GM23338 (cell line): ENCODE measurements around the gene SFT2D2. TPM values are rescaled to one million over a fixed set of nuclear protein-coding genes. Genes with fewer than 3 reads are reported as not detected.

ENCODE experiments used
- ATAC-seq: fragments of 200-7000 bp; cut with Tn5 transposase; 3 replicates; pipeline ENCODE4 v1.9.1; 2020
- DNase-seq: peaks from one replicate; pipeline ENCODE4 v3.0.0-alpha.2; 2015; ENCODE audit warnings: low spot score
- H2AFZ ChIP-seq: fragments of 200-600 bp; sonication (generic); 2 replicates; pipeline ENCODE4 v1.8.0; 2016; ENCODE audit warnings: antibody characterized with exemption, mild to moderate bottlenecking, moderate library complexity
- H3F3A ChIP-seq: fragments of 200-600 bp; sonication (generic); replicated peaks from 2 replicates; pipeline ENCODE4 v1.8.0; 2017; ENCODE audit warnings: antibody characterized with exemption, mixed run types, low read depth
- H3K27ac ChIP-seq: fragments of 200-600 bp; sonication (generic); 2 replicates; pipeline ENCODE4 v1.6.1; 2016; ENCODE audit warnings: low read depth
- H3K27me3 ChIP-seq: fragments of 200-600 bp; sonication (generic); 2 replicates; pipeline ENCODE4 v1.8.0; 2016; ENCODE audit warnings: mild to moderate bottlenecking, mixed run types, moderate library complexity; ENCODE audit not compliant: insufficient read depth
- H3K36me3 ChIP-seq: fragments of 200-600 bp; sonication (generic); 2 replicates; pipeline ENCODE4 v1.8.0; 2016; ENCODE audit warnings: mild to moderate bottlenecking; ENCODE audit not compliant: insufficient read depth
- H3K4me1 ChIP-seq: fragments of 200-600 bp; sonication (generic); 2 replicates; pipeline ENCODE4 v1.8.0; 2016; ENCODE audit warnings: mild to moderate bottlenecking, moderate library complexity; ENCODE audit not compliant: insufficient read depth
- H3K4me2 ChIP-seq: fragments of 200-600 bp; sonication (generic); 2 replicates; pipeline ENCODE4 v1.7.1; 2017; ENCODE audit warnings: mixed run types
- H3K4me3 ChIP-seq: fragments of 200-600 bp; sonication (generic); 2 replicates; pipeline ENCODE4 v1.6.1; 2016; ENCODE audit warnings: mixed run types
- H3K79me2 ChIP-seq: fragments of 200-600 bp; sonication (generic); replicated peaks from 2 replicates; pipeline ENCODE4 v1.8.0; 2017; ENCODE audit warnings: mild to moderate bottlenecking; ENCODE audit not compliant: insufficient read depth
- H3K9me2 ChIP-seq: fragments of 200-600 bp; sonication (generic); 2 replicates; pipeline ENCODE4 v1.8.0; 2017; ENCODE audit not compliant: insufficient read depth
- H4K20me1 ChIP-seq: fragments of 200-600 bp; sonication (generic); replicated peaks from 2 replicates; pipeline ENCODE4 v1.8.0; 2017; ENCODE audit warnings: mild to moderate bottlenecking; ENCODE audit not compliant: insufficient read depth
- H3K27ac Mint-ChIP-seq: 2 replicates; pipeline ENCODE4 v1.8.0; 2020; ENCODE audit warnings: inconsistent platforms, mild to moderate bottlenecking, moderate library complexity, mixed read lengths
- H3K27me3 Mint-ChIP-seq: 3 replicates; pipeline ENCODE4 v1.8.0; 2022; ENCODE audit warnings: low read depth, mild to moderate bottlenecking, moderate library complexity, mixed read lengths, inconsistent platforms; ENCODE audit not compliant: insufficient read depth, poor library complexity
- H3K36me3 Mint-ChIP-seq: 3 replicates; pipeline ENCODE4 v1.8.0; 2021; ENCODE audit warnings: low read depth, mild to moderate bottlenecking, inconsistent platforms, moderate library complexity, mixed read lengths
- H3K4me1 Mint-ChIP-seq: 3 replicates; pipeline ENCODE4 v1.8.0; 2020; ENCODE audit warnings: mild to moderate bottlenecking, inconsistent platforms, mixed read lengths
- H3K4me3 Mint-ChIP-seq: 3 replicates; pipeline ENCODE4 v1.8.0; 2021; ENCODE audit warnings: moderate library complexity, mild to moderate bottlenecking, inconsistent platforms, mixed read lengths
- H3K9me3 Mint-ChIP-seq: 3 replicates; pipeline ENCODE4 v1.8.0; 2020; ENCODE audit warnings: moderate library complexity, mild to moderate bottlenecking, inconsistent platforms, mixed read lengths
- CREB1 ChIP-seq: fragments of 250-450 bp; sonication (Bioruptor Pico); IDR thresholded peaks from 2 replicates; pipeline ENCODE4 v1.5.0; 2020; ENCODE audit warnings: low read depth, mild to moderate bottlenecking, moderate library complexity
- CTCF ChIP-seq, 2 experiments: fragments of 200-600 bp in 1 of 2; sonication (generic) in 1 of 2; conservative IDR thresholded peaks; 2 replicates each; pipeline versions ENCODE4 v1.5.1 to v1.6.1; 2016 to 2017; ENCODE audit warnings: antibody characterized with exemption in 2 of 2, low read depth in 2 of 2, mild to moderate bottlenecking in 2 of 2, moderate library complexity in 1 of 2
- ETS1 ChIP-seq: IDR thresholded peaks from 2 replicates; pipeline ENCODE4 v1.6.1; 2016; ENCODE audit warnings: antibody characterized with exemption
- EZH2 ChIP-seq: fragments of 200-600 bp; sonication (generic); IDR thresholded peaks from one replicate; pipeline ENCODE4 v1.8.0; 2017; ENCODE audit warnings: antibody characterized with exemption, mild to moderate bottlenecking, low read depth; ENCODE audit not compliant: unreplicated experiment
- EZH2phosphoT487 ChIP-seq: fragments of 200-600 bp; sonication (generic); IDR thresholded peaks from one replicate; pipeline ENCODE4 v1.8.1; 2018; ENCODE audit warnings: antibody characterized with exemption; ENCODE audit not compliant: unreplicated experiment
- JUNB ChIP-seq: IDR thresholded peaks from one replicate; pipeline ENCODE4 v1.6.1; 2016; ENCODE audit warnings: antibody characterized with exemption; ENCODE audit not compliant: unreplicated experiment
- NANOG ChIP-seq: IDR thresholded peaks from 2 replicates; pipeline ENCODE4 v1.6.1; 2016; ENCODE audit warnings: antibody characterized with exemption, borderline replicate concordance
- POLR2AphosphoS5 ChIP-seq: IDR thresholded peaks from 2 replicates; pipeline ENCODE4 v1.6.1; 2016; ENCODE audit warnings: antibody characterized with exemption, low read depth
- STAT1 ChIP-seq: IDR thresholded peaks from one replicate; pipeline ENCODE4 v1.6.1; 2016; ENCODE audit warnings: antibody characterized with exemption; ENCODE audit not compliant: unreplicated experiment
- ZNF114 ChIP-seq: fragments of 250-450 bp; sonication (Bioruptor Pico); IDR thresholded peaks from 2 replicates; pipeline ENCODE4 v1.5.0; 2020; ENCODE audit warnings: mild to moderate bottlenecking, moderate library complexity
- ZNF331 ChIP-seq: fragments of 250-450 bp; sonication (Bioruptor Pico); IDR thresholded peaks from 2 replicates; pipeline ENCODE4 v1.5.0; 2020; ENCODE audit warnings: low read depth, mild to moderate bottlenecking, moderate library complexity
- polyA plus RNA-seq: library from polyadenylated mRNA; unstranded; fragments of >200 nt; fragmentation: Nextera tagmentation; extraction: Ambion mirVana; gene quantifications from 2 replicates; pipeline ENCODE4 v1.2.1, GENCODE V29; 2016
- total RNA-seq: library from RNA; depleted of rRNA; stranded (reverse); fragments of >200 nt; shearing (Covaris generic); gene quantifications from 2 replicates; pipeline ENCODE4 v1.2.3, GENCODE V29; 2014
- TF ChIP-seq, protein P1 (sequence below): IDR thresholded peaks from one replicate; pipeline ENCODE4 v1.6.1; 2018; ENCODE audit warnings: antibody characterized with exemption; ENCODE audit not compliant: unreplicated experiment
- TF ChIP-seq, protein P2 (sequence below): fragments of 250-450 bp; sonication (Bioruptor Pico); IDR thresholded peaks from 2 replicates; pipeline ENCODE4 v1.5.0; 2020; ENCODE audit warnings: mild to moderate bottlenecking, moderate library complexity

SFT2D2 gene
- total and polyA plus RNA-seq, 2 experiments from 2014 or later, result 7.6 to 27.2 TPM

DNA sequence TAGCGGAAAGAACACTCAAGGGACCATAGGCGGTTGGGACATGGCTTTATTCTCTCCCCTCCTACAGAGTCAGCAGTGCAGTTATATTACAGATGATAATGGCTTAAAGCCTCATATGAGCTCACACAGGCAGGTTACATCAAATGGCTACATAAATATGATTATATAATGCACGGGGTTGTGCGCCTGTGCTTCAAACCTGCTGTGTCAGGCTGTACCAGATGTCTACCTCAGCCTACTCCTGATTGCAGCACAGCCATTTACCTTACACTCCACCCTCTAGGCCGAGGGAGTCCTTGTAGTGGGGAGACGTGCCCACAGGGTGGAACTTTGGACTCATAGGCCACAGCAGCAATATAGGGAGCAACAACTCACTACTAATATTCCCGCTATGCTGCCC is 38.5 kb downstream of the SFT2D2 start:
- Mint-ChIP-seq H3K4me1 (peaks cover 21% of the 10 kb centered on the region), H3K9me3 (peaks cover 11% of the 10 kb centered on the region), H3K27me3 (no peaks in the 10 kb centered on the region), H3K4me3 (no peak overlapping the region), H3K27ac (no peak overlapping the region), H3K36me3 (peaks cover 11% of the 10 kb centered on the region)
- no peaks in the 10 kb centered on the region for H3K27me3 ChIP-seq
- H2AFZ ChIP-seq, result no peak overlapping the region
- no peak overlapping the region for H3K4me3 ChIP-seq
- H3K4me2 ChIP-seq, result no peak overlapping the region
- TF ChIP-seq JUNB (no peak), NANOG (no peak), ETS1 (no peak), ZNF114 (CRISPR knock-in tag) (no peak), ZNF331 (no peak), POLR2AphosphoS5 (no peak), CREB1 (CRISPR knock-in tag) (no peak), STAT1 (no peak), EZH2 (no peak), EZH2phosphoT487 (no peak), CTCF (conservative IDR thresholded peaks at IDR 0.05; ENCODE audit: low read depth in 2 of 2) (no peak)
- TF ChIP-seq, protein P1, sequence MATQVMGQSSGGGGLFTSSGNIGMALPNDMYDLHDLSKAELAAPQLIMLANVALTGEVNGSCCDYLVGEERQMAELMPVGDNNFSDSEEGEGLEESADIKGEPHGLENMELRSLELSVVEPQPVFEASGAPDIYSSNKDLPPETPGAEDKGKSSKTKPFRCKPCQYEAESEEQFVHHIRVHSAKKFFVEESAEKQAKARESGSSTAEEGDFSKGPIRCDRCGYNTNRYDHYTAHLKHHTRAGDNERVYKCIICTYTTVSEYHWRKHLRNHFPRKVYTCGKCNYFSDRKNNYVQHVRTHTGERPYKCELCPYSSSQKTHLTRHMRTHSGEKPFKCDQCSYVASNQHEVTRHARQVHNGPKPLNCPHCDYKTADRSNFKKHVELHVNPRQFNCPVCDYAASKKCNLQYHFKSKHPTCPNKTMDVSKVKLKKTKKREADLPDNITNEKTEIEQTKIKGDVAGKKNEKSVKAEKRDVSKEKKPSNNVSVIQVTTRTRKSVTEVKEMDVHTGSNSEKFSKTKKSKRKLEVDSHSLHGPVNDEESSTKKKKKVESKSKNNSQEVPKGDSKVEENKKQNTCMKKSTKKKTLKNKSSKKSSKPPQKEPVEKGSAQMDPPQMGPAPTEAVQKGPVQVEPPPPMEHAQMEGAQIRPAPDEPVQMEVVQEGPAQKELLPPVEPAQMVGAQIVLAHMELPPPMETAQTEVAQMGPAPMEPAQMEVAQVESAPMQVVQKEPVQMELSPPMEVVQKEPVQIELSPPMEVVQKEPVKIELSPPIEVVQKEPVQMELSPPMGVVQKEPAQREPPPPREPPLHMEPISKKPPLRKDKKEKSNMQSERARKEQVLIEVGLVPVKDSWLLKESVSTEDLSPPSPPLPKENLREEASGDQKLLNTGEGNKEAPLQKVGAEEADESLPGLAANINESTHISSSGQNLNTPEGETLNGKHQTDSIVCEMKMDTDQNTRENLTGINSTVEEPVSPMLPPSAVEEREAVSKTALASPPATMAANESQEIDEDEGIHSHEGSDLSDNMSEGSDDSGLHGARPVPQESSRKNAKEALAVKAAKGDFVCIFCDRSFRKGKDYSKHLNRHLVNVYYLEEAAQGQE, result no peak
- TF ChIP-seq, protein P2, sequence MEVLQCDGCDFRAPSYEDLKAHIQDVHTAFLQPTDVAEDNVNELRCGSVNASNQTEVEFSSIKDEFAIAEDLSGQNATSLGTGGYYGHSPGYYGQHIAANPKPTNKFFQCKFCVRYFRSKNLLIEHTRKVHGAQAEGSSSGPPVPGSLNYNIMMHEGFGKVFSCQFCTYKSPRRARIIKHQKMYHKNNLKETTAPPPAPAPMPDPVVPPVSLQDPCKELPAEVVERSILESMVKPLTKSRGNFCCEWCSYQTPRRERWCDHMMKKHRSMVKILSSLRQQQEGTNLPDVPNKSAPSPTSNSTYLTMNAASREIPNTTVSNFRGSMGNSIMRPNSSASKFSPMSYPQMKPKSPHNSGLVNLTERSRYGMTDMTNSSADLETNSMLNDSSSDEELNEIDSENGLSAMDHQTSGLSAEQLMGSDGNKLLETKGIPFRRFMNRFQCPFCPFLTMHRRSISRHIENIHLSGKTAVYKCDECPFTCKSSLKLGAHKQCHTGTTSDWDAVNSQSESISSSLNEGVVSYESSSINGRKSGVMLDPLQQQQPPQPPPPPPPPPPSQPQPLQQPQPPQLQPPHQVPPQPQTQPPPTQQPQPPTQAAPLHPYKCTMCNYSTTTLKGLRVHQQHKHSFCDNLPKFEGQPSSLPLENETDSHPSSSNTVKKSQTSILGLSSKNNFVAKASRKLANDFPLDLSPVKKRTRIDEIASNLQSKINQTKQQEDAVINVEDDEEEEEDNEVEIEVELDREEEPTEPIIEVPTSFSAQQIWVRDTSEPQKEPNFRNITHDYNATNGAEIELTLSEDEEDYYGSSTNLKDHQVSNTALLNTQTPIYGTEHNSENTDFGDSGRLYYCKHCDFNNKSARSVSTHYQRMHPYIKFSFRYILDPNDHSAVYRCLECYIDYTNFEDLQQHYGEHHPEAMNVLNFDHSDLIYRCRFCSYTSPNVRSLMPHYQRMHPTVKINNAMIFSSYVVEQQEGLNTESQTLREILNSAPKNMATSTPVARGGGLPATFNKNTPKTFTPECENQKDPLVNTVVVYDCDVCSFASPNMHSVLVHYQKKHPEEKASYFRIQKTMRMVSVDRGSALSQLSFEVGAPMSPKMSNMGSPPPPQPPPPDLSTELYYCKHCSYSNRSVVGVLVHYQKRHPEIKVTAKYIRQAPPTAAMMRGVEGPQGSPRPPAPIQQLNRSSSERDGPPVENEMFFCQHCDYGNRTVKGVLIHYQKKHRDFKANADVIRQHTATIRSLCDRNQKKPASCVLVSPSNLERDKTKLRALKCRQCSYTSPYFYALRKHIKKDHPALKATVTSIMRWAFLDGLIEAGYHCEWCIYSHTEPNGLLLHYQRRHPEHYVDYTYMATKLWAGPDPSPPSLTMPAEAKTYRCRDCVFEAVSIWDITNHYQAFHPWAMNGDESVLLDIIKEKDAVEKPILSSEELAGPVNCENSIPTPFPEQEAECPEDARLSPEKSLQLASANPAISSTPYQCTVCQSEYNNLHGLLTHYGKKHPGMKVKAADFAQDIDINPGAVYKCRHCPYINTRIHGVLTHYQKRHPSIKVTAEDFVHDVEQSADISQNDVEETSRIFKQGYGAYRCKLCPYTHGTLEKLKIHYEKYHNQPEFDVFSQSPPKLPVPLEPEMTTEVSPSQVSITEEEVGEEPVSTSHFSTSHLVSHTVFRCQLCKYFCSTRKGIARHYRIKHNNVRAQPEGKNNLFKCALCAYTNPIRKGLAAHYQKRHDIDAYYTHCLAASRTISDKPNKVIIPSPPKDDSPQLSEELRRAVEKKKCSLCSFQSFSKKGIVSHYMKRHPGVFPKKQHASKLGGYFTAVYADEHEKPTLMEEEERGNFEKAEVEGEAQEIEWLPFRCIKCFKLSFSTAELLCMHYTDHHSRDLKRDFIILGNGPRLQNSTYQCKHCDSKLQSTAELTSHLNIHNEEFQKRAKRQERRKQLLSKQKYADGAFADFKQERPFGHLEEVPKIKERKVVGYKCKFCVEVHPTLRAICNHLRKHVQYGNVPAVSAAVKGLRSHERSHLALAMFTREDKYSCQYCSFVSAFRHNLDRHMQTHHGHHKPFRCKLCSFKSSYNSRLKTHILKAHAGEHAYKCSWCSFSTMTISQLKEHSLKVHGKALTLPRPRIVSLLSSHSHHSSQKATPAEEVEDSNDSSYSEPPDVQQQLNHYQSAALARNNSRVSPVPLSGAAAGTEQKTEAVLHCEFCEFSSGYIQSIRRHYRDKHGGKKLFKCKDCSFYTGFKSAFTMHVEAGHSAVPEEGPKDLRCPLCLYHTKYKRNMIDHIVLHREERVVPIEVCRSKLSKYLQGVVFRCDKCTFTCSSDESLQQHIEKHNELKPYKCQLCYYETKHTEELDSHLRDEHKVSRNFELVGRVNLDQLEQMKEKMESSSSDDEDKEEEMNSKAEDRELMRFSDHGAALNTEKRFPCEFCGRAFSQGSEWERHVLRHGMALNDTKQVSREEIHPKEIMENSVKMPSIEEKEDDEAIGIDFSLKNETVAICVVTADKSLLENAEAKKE, result no peak
- peaks cover 13% of the 10 kb centered on the region for H3K4me1 ChIP-seq
- ATAC-seq (no peak), DNase-seq (no peak)
- H3K36me3 ChIP-seq, result no peaks in the 10 kb centered on the region; the same call in 1 of the 2 replicates
- H3K9me2 ChIP-seq, result 0 out of 2 replicates have a peak, but pooled peaks cover 5% of the 10 kb centered on the region
- H3K27ac ChIP-seq, result no peak overlapping the region
- H4K20me1 ChIP-seq, result no peaks in the 10 kb centered on the region
- no peaks in the 10 kb centered on the region for H3F3A ChIP-seq
- H3K79me2 ChIP-seq, result no peaks in the 10 kb centered on the region
